GM13977 (cell line): ENCODE results near the gene PPP1R11.
"Not testable (repeated sequence)": the region's sequence is repeated elsewhere in the genome, so short reads cannot be mapped to it uniquely, and the experiment has no call there.

Source experiments
- DNase-seq: peaks from one replicate; pipeline ENCODE4 v3.0.0; 2012; ENCODE audit warnings: low spot score
- CTCF ChIP-seq: IDR thresholded peaks from 2 replicates; pipeline ENCODE4 v1.5.1; 2012; ENCODE audit warnings: mild to moderate bottlenecking, control low read depth; ENCODE audit not compliant: insufficient read depth; ENCODE audit errors: extremely low read depth, missing control alignments
- in situ Hi-C: fragments of 300-500 bp; cut with MboI; formaldehyde crosslinking; loops from one replicate; pipeline ENCODE4 v1.12.0; 2022; ENCODE audit warnings: low sequenced_read_pairs, low pct_unique_long_range_greater_than_20kb, mixed read lengths, inconsistent platforms; ENCODE audit not compliant: unreplicated experiment

The PPP1R11 gene

GRCh38 chr6:30112402-30112994 is 45.5 kb downstream of the PPP1R11 start:
- in situ Hi-C loops, result no loop called here
- TF ChIP-seq CTCF, result no peak
- no peak for DNase-seq

- in situ Hi-C loops, result no loop called here
- no peak for TF ChIP-seq CTCF
- no peak for DNase-seq
Measured at GRCh38 chr6:30113003-30113759, 46.2 kb downstream of the PPP1R11 start, which contains the start of gene TRIM31. Gene TRIM31, minus strand, starts transcription at chr6:30113090. Its CDS starts 285 bp downstream, at chr6:30112805.

GRCh38 chr6:30113841-30114240 is 46.8 kb downstream of the PPP1R11 start:
- DNase-seq, result no peak
- TF ChIP-seq CTCF, result no peak
- in situ Hi-C loops, result no loop called here

GRCh38 chr6:30116724-30117123 is 49.7 kb downstream of the PPP1R11 start:
- DNase-seq, result no peak
- no peak for TF ChIP-seq CTCF
- in situ Hi-C loops, result no loop called here

GRCh38 chr6:30118691-30119090 is 51.7 kb downstream of the PPP1R11 start:
- in situ Hi-C loops, DNase-seq: not testable (repeated sequence)
